ENCODE results near the gene DVL1. TPM values are rescaled to one million over a fixed set of nuclear protein-coding genes. Genes with fewer than 3 reads are reported as not detected.

Gene DVL1
- total RNA-seq, 2 experiments from 2014 or later, result 29.1 to 30.7 TPM

DNA sequence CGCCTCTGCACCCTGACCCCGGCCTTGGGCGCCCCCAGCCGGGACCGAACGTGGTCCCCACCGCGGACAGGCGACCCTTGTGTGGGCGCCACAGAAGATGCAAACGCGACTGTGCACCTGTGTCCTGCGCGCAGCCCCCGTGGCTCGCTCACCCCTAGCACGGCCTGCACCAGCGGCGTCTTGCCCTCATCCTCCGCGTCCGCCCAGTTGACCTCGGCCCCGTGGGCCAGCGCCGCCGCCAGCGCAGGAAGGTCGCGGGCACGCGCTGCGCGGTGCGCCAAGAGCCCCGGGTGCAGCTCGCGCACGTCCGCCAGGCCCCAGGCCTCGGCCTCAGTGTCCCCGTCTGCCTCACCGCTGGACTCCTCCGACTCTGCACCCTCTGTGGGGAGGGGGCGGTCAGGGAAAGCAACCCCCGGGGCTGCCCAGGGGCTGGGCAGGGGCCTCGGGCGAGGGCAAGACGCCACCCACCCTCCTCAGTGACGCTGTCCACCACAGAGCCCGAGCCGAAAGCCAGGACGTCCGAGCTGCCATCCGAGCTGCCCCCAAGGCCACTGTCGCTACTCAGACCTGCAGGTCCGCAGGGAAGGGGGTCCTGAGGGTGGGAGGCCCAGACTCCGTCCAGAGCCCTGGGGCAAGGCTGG, 54.8 kb downstream of the DVL1 start:
- Mint-ChIP-seq H3K9me3 (ENCODE audit: insufficient read depth) (no peaks in the 10 kb centered on the region), H3K4me3 (no peak overlapping the region), H3K36me3 (ENCODE audit: low read depth) (peaks cover 4% of the 10 kb centered on the region), H3K4me1 (ENCODE audit: low read depth) (peaks cover 6% of the 10 kb centered on the region), H3K27me3 (ENCODE audit: low read depth) (no peaks in the 10 kb centered on the region), H3K27ac (no peak overlapping the region)
- CTCF ChIA-PET, result no interaction called here
- POLR2A ChIA-PET, result no interaction called here
- ATAC-seq, result no peak
- no peak for DNase-seq

DNA sequence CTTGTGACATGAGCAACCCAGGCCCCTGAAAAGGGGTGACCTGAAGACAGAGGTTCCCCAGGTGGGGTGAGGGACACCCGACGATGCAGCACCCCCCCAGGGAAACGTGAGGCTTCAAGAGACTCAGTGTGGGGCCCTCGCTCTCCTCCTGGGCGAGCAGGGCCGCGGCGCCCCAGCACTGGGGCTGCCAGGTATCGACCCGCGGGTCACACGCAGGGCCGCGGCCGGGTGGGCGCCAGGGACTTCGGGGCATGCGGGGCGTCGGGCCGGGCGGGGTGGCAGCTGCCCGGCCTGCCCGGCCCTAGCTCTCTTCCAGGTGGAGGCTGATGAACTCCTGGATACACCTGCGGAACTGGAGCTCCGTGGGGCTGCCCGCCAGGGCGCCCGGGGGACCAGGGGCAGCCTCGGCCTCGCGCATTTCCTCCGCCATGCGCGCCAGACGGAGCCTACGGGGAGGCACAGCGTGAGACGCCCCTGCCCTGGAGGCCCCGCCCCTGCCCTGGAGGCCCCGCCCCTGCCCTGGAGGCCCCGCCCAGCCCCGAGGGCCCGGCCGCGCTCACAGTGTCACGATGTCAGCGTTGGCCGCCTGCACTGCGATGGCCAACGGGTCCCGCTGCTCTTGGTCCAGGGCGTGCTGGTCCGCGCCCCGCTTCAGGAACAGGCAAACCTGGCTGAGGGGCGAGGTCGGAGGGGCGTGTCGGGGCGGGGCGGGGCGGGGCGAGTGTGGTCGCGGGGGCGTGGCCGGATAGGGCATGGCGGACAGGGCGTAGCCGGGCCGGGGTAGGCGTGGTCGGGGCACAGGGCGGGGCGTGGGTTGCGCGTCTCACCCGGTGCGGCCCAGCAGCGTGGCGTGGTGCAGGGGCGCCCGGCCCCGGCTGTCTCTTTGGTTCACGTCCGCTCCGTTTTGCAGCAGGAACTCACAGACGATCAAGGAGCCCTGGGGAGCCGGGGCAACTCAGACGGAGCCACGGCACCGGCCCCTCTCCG, 55.7 kb downstream of the DVL1 start:
- Mint-ChIP-seq H3K4me1 (ENCODE audit: low read depth) (peaks cover 6% of the 10 kb centered on the region), H3K27me3 (ENCODE audit: low read depth) (no peaks in the 10 kb centered on the region)

DNA sequence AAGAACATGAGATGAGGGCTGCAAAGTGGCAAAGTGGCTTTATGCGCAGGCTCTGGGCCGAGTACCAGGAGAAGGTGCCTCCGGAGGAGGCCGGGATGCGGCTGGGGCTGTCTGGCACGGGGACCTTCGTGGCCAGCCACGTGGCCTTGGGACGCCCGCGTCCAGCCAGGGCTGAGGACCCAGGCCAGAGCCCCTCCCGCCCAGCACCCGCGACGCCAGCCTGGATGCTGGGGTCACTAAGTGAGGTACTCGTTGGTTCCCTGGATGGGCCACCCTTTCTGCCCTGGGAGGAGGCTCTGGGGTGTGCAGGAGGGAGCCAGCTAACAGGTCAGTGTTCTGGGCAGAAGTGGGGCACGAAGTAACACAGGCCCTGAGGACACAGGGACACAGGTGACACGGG, 56.4 kb downstream of the DVL1 start:
- H3K27ac Mint-ChIP-seq, result no peak overlapping the region
- no peaks in the 10 kb centered on the region for H3K9me3 Mint-ChIP-seq (ENCODE audit: insufficient read depth)
- peaks cover 4% of the 10 kb centered on the region for H3K36me3 Mint-ChIP-seq (ENCODE audit: low read depth)
- ATAC-seq (no peak), DNase-seq (no peak)
- no peak overlapping the region for H3K4me3 Mint-ChIP-seq
- H3K4me1 Mint-ChIP-seq (ENCODE audit: low read depth), result peaks cover 6% of the 10 kb centered on the region
- H3K27me3 Mint-ChIP-seq (ENCODE audit: low read depth), result no peaks in the 10 kb centered on the region
- CTCF ChIA-PET, result interaction anchor here (1.1 to 3.2 kb wide), 3 partner anchors 42 to 176 kb away, joined by 4 to 61 read pairs (median 6); no protein-coding TSS in a partner anchor
- POLR2A ChIA-PET, result no interaction called here

More for the DNA sequence above, 55.7 kb downstream of the DVL1 start:
- no peak for DNase-seq
- ChIA-PET POLR2A (no interaction called here), CTCF (no interaction called here)
- H3K4me3 Mint-ChIP-seq, result no peak overlapping the region
- H3K9me3 Mint-ChIP-seq (ENCODE audit: insufficient read depth), result no peaks in the 10 kb centered on the region
- H3K27ac Mint-ChIP-seq, result no peak overlapping the region
- ATAC-seq, result peak; percentile 20
- H3K36me3 Mint-ChIP-seq (ENCODE audit: low read depth), result peaks cover 4% of the 10 kb centered on the region

DNA sequence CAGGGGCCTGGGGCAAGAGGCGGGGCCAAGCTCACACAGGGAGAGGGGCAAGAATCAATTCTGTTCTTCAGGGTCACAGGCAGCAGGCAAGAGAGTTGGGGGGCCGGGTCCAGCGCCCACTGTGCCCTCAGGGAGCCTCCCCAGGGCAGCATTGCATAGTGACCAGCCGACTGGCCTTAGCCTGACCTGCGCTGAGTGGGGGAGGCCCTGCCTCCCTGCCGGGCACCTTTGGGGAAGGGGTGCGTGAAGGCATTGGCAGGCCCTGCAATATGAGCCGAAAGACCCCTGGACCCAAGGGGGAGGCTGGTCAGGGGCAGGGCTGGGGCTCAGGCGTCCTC, 56.8 kb downstream of the DVL1 start:
- ATAC-seq (no peak), DNase-seq (no peak)
- Mint-ChIP-seq H3K4me3 (no peak overlapping the region), H3K27me3 (ENCODE audit: low read depth) (no peaks in the 10 kb centered on the region), H3K27ac (no peak overlapping the region), H3K9me3 (ENCODE audit: insufficient read depth) (no peaks in the 10 kb centered on the region), H3K4me1 (ENCODE audit: low read depth) (peaks cover 6% of the 10 kb centered on the region), H3K36me3 (ENCODE audit: low read depth) (peaks cover 4% of the 10 kb centered on the region)
- ChIA-PET POLR2A (no interaction called here), CTCF (interaction anchor here (0.5 to 3.2 kb wide), 12 partner anchors 13 to 309 kb away, joined by 3 to 61 read pairs (median 4); partner anchors contain the start of gene UBE2J2)

DNA sequence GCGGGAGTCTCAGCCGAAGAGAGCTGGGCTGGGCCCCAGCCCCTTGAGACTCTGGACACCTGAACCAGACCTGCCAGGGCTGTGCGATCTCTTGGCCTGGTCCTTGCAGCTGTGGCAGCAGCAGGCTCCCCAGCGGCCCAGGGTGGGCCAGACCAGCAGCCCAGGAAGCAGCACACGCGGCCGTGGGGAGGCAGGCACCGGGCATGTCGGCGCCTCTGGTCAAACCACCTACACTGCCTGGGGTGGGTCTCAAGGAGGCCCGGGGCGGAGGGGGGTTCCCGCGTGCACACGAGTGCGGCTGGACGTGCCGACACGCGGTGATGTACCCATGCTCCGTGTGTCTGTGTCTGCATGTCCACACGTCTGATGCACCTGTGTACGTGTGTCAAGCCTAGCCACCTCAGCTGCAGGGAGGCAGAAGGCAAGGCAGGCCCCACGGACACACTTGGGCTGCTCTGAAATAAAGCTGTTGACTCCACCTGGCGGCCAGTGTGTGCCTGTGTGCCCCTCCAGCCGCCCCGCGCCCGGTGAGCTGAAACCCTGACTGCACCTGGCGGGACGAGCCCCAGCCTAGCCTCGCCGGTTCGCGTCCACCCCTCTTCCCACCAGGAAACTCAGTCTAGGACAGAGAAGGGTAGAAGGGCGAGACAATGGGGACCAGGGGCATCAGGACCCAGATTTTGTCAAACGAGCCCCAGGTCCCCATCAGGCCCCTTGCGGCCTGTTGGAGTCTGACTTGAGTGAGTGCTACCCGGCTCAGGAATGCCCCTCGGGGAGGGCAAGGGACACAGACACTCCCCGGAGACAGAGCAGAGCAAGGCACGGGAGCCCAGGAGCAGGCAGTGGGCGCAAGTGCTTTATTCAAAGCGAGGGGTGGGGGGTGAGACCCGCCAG, 57.4 kb downstream of the DVL1 start:
- H3K9me3 Mint-ChIP-seq (ENCODE audit: insufficient read depth), result no peaks in the 10 kb centered on the region
- peak; percentile 78 for DNase-seq
- H3K4me3 Mint-ChIP-seq, result no peak overlapping the region
- H3K36me3 Mint-ChIP-seq (ENCODE audit: low read depth), result peaks cover 4% of the 10 kb centered on the region
- ATAC-seq, result peak; percentile 87
- ChIA-PET CTCF (interaction anchor here (0.5 to 3.2 kb wide), 12 partner anchors 14 to 308 kb away, joined by 3 to 61 read pairs (median 4); partner anchors contain the start of gene UBE2J2), POLR2A (no interaction called here)
- H3K27ac Mint-ChIP-seq, result no peak overlapping the region
- peaks cover 6% of the 10 kb centered on the region for H3K4me1 Mint-ChIP-seq (ENCODE audit: low read depth)
- no peaks in the 10 kb centered on the region for H3K27me3 Mint-ChIP-seq (ENCODE audit: low read depth)

DNA sequence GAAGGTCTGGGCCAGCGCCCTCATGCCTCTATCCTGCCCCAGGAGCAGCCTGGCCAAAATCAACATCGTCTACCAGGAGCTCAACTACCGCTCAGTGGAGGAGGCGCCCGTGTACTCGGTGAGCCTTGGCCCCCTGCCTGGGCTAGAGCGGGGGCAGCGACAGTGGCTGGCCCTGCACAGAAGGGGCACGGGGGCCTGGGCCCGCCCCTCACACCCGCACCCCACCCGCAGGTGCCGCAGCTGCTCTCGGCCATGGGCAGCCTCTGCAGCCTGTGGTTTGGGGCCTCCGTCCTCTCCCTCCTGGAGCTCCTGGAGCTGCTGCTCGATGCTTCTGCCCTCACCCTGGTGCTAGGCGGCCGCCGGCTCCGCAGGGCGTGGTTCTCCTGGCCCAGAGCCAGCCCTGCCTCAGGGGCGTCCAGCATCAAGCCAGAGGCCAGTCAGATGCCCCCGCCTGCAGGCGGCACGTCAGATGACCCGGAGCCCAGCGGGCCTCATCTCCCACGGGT, 58.1 kb downstream of the DVL1 start:
- no peaks in the 10 kb centered on the region for H3K27me3 Mint-ChIP-seq (ENCODE audit: low read depth)
- peaks cover 4% of the 10 kb centered on the region for H3K36me3 Mint-ChIP-seq (ENCODE audit: low read depth)
- DNase-seq, result no peak
- no peaks in the 10 kb centered on the region for H3K9me3 Mint-ChIP-seq (ENCODE audit: insufficient read depth)
- H3K4me1 Mint-ChIP-seq (ENCODE audit: low read depth), result peaks cover 6% of the 10 kb centered on the region
- no peak for ATAC-seq
- POLR2A ChIA-PET, result no interaction called here
- H3K4me3 Mint-ChIP-seq, result no peak overlapping the region
- CTCF ChIA-PET, result interaction anchor here (1.1 to 3.2 kb wide), 7 partner anchors 17 to 308 kb away, joined by 4 to 61 read pairs (median 4); partner anchors contain the start of gene UBE2J2
- no peak overlapping the region for H3K27ac Mint-ChIP-seq

DNA sequence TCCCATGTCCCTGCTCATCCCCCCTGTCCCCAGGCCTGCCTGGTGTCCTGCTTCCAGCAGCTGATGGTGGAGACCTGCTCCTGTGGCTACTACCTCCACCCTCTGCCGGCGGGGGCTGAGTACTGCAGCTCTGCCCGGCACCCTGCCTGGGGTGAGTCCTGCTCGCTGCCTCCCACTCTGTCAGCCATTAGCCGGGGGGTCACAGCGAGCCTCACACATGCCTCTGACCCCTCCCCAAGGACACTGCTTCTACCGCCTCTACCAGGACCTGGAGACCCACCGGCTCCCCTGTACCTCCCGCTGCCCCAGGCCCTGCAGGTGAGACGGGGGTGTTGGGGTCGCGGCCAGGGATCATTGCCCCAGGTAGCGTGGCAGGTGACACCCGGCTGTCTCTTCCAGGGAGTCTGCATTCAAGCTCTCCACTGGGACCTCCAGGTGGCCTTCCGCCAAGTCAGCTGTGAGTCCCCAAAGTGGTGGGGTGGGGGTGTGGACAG, 58.9 kb downstream of the DVL1 start:
- Mint-ChIP-seq H3K27me3 (ENCODE audit: low read depth) (no peaks in the 10 kb centered on the region), H3K27ac (no peak overlapping the region), H3K9me3 (ENCODE audit: insufficient read depth) (no peaks in the 10 kb centered on the region), H3K4me1 (ENCODE audit: low read depth) (peaks cover 6% of the 10 kb centered on the region), H3K4me3 (no peak overlapping the region), H3K36me3 (ENCODE audit: low read depth) (peaks cover 4% of the 10 kb centered on the region)
- ATAC-seq, result peak; percentile 48
- POLR2A ChIA-PET, result no interaction called here
- peak; percentile 76 for DNase-seq
- CTCF ChIA-PET, result interaction anchor here (1.3 to 3.2 kb wide), 2 partner anchors 16 to 168 kb away, joined by 4 to 61 read pairs; no protein-coding TSS in a partner anchor

DNA sequence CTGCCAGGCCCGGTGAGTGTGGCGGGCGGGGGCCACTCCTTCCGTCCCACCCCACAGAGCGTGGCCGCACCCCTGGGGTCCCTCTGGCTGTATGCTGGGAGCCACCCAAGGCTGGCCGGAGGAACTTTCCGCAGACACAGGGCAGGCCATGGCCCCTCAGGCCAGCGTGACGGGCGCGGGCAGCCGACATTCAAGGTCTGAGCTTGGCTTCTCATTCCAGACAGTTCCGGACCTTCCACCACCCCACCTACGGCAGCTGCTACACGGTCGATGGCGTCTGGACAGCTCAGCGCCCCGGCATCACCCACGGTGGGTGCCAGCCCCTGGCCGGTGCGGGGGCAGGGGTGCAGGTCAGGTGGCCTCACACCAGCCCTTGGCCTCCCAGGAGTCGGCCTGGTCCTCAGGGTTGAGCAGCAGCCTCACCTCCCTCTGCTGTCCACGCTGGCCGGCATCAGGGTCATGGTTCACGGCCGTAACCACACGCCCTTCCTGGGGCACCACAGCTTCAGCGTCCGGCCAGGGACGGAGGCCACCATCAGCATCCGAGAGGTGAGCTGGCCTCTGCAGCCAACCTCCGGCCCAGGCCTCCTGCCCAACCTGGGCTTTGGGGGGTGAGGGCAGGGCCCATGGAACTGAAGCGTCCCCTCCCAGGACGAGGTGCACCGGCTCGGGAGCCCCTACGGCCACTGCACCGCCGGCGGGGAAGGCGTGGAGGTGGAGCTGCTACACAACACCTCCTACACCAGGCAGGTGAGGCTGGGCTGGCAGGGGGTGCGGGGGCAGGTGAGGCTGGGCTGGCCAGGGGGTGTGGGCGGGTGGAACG, 61.7 kb downstream of the DVL1 start:
- no peaks in the 10 kb centered on the region for H3K27me3 Mint-ChIP-seq (ENCODE audit: low read depth)
- ChIA-PET CTCF (interaction anchor here (2.4 kb wide), 1 partner anchor 165 kb away, joined by 11 read pairs; no protein-coding TSS in a partner anchor), POLR2A (no interaction called here)
- DNase-seq (no peak), ATAC-seq (no peak)
- H3K27ac Mint-ChIP-seq, result no peak overlapping the region
- H3K4me1 Mint-ChIP-seq (ENCODE audit: low read depth), result peaks cover 6% of the 10 kb centered on the region
- peaks cover under 1% of the 10 kb centered on the region for H3K36me3 Mint-ChIP-seq (ENCODE audit: low read depth)
- no peak overlapping the region for H3K4me3 Mint-ChIP-seq
- H3K9me3 Mint-ChIP-seq (ENCODE audit: insufficient read depth), result no peaks in the 10 kb centered on the region

DNA sequence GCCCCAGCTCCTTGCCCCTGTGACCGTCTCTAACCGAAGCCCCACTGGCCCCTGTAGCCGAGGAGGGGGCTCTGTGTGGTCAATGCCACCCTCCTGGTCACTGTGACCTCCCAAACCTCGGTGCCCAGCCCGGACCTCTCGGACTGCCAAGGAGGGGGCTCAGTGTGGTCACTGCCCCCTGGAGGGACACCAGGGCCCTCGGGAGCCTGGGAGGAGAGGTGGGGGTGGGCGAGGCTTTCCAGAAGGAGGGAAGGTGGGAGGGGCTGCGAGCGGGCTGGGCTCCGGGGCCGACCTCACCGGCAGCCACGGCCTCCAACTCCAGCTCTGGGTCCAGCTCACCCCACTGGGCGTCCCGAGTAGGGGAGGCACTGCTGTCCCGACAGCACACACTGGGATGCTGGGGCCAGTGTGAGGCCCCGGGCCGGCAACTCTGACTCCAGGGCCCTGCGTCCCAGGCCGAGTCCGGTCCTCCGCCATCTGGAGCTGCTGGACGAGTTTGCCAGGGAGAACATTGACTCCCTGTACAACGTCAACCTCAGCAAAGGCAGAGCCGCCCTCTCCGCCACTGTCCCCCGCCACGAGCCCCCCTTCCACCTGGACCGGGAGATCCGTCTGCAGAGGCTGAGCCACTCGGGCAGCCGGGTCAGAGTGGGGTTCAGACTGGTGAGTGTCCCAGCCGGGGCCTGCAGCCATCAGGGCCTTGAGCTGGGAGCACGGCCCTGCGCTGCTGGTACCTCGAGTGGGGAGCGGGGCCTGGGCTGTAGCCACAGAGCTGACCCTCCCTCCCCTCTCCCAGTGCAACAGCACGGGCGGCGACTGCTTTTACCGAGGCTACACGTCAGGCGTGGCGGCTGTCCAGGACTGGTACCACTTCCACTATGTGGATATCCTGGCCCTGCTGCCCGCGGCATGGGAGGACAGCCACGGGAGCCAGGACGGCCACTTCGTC, 62.6 kb downstream of the DVL1 start:
- ATAC-seq (no peak), DNase-seq (no peak)
- H3K36me3 Mint-ChIP-seq (ENCODE audit: low read depth), result no peaks in the 10 kb centered on the region
- H3K4me1 Mint-ChIP-seq (ENCODE audit: low read depth), result no peaks in the 10 kb centered on the region
- ChIA-PET CTCF (interaction anchor here (2.4 kb wide), 1 partner anchor 164 kb away, joined by 11 read pairs; no protein-coding TSS in a partner anchor), POLR2A (interaction anchor here (1.3 kb wide), 1 partner anchor 19 kb away, joined by 3 read pairs; no protein-coding TSS in a partner anchor)
- no peaks in the 10 kb centered on the region for H3K27me3 Mint-ChIP-seq (ENCODE audit: low read depth)
- no peaks in the 10 kb centered on the region for H3K9me3 Mint-ChIP-seq (ENCODE audit: insufficient read depth)
- H3K4me3 Mint-ChIP-seq, result no peak overlapping the region
- no peak overlapping the region for H3K27ac Mint-ChIP-seq

Measured in activated CD8-positive, alpha-beta T cell treated with anti-CD3 and anti-CD28 coated beads, Interleukin-2, amount 10 ng/mL, durations not matched to agents 7 days and 5 days (primary cell).